HG03066 (cell line): Measurements from ENCODE around the gene LRP10.
"Not testable (repeated sequence)": the region's sequence is repeated elsewhere in the genome, so short reads cannot be mapped to it uniquely, and the experiment has no call there.

Experiments used
- ATAC-seq: cut with Tn5 transposase; IDR thresholded peaks from one replicate; pipeline ENCODE4 v1.9.1; 2021; ENCODE audit warnings: low read depth; ENCODE audit not compliant: unreplicated experiment

The LRP10 gene

GRCh38 chr14:22908601-22909000, 37.1 kb downstream of the LRP10 start:
- ATAC-seq = no peak

DNA sequence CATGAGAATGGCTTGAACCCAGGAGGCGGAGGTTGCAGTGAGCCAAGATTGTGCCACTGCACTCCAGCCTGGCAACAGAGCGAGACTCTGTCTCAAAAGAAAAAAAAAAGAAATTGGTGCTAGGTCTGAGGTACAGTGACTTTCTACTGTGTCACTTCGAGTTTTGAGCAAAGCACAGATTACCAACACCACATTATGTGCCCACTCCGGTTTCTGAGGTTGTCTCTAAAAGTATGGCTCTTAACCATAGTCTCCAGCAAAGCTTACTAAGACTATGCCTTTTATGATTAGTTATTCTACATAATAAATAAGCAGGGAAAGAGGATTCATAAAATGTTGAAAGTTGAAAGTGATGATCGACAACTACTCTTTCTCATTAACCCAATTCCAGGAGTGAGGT, 39.4 kb downstream of the LRP10 start:
- ATAC-seq = no peak

- not testable (repeated sequence) for ATAC-seq
Observed at GRCh38 chr14:22914836-22915235, 43.3 kb downstream of the LRP10 start.

GRCh38 chr14:22915886-22916521, 44.5 kb downstream of the LRP10 start:
- ATAC-seq = no peak

GRCh38 chr14:22918804-22919600, 47.5 kb downstream of the LRP10 start, which contains the start of gene RBM23:
Gene RBM23 (minus strand): TSS chr14:22919149.
- peak; percentile 95 for ATAC-seq

- ATAC-seq = peak; percentile 16
Observed at GRCh38 chr14:22919601-22919921, 48.0 kb downstream of the LRP10 start.

GRCh38 chr14:22920697-22921096, 49.2 kb downstream of the LRP10 start:
- ATAC-seq = no peak

GRCh38 chr14:22922294-22922693, 50.8 kb downstream of the LRP10 start:
- ATAC-seq = no peak

GRCh38 chr14:22923746-22924145, 52.2 kb downstream of the LRP10 start:
- ATAC-seq = no peak

GRCh38 chr14:22925513-22925912, 54.0 kb downstream of the LRP10 start:
- ATAC-seq = no peak

GRCh38 chr14:22926316-22926715, 54.8 kb downstream of the LRP10 start:
- no peak for ATAC-seq

GRCh38 chr14:22928237-22929103, 56.9 kb downstream of the LRP10 start:
- no peak for ATAC-seq

DNA sequence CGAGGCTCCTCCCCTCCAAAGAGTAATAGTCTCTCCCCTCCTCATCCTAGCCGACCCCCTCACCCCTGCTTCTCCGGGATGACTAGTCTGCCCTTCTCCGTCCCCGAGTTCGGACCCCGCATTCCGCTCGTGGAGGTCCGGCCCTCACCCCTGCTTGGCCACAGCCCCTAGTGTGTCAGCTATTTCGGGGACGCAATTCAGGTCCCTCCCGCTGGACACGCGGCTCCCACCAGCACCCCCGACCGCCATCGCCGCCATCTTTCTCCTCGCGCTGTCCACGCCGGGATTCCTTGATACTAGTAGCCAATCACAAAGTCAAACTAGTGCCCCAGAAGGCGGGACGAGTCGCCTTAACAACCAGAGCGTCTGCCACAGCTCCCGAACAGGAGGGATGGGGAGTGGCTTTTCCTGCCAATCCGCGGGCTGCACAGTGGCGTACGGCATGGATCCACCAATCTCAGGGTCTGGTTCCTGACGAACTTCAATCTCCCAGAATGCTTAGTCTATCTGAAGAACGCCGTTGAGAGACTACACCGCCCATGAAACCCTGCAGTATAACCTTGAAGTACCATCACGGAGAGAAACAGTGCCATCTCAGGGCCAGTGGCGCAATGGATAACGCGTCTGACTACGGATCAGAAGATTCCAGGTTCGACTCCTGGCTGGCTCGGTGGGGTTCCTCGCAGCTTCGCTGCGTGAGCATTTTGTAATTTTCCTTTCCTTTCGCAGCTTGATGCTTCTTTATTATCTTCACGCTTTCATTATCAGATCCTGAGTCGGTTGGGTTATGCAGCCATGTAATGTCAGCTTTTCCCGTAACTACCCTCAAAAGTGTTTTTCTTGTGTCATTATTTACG, 57.8 kb downstream of the LRP10 start, which contains the start of gene PRMT5:
Gene PRMT5 (minus strand): TSS at position 273 of the 857 bp plus-strand sequence. CDS start 15 bp downstream, at position 258.
- ATAC-seq = peak; percentile 90

DNA sequence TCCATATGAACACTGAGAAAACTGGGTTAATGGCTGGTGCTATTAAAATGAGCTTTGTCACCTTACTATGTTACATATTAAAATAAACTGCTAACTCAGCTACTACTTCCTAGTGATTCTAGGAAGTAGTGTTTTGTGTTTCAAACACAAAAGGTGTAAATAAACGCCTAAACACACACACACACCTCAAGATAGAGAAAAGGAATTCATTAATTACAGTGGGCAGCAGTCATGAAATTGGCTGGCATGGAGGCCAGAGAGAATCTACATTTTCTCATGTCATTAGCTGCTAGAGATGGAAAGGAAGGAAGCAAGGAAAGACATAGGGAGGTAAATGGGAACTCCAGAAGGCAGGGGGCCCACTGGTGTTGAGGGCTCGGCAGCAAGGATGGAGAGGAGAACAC, 58.4 kb downstream of the LRP10 start:
- no peak for ATAC-seq
